Keratinocyte (primary cell): ENCODE results near the gene APLF.

Experiments
- EZH2 ChIP-seq: IDR thresholded peaks from one replicate; pipeline ENCODE4 v1.6.1; 2012; ENCODE audit warnings: inconsistent platforms, mild to moderate bottlenecking, low read length, moderate library complexity
- TF ChIP-seq, protein P1 (sequence below), 3 experiments: IDR thresholded peaks in 1 of 3; conservative IDR thresholded peaks in 1 of 3; optimal IDR thresholded peaks in 1 of 3; 2 replicates in 2 of 3; 3 replicates in 1 of 3; pipeline versions ENCODE3 to v1.5.1; 2011; ENCODE audit warnings: low read length in 3 of 3, mild to moderate bottlenecking in 3 of 3, moderate library complexity in 2 of 3, control low read depth in 1 of 3, inconsistent platforms in 1 of 3; ENCODE audit not compliant: insufficient read depth in 2 of 3; ENCODE audit errors: extremely low read depth in 1 of 3

DNA sequence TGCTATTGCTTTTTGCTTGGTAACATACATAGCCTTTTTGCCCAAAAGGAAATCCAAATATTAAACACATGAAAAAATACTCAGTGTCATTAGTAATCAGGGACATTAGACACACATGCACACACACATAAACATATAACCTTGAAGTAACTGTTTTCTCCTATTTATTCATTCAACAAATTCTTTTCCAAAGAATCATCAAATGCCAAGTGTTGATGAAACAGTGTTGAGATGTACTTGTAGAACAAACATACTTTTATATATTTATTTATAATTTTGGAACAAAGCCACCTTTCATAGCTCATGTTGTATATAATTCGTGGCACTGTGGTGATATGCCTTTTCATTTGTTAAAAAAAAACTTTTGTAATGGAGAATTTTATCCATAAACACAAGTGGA, 81.0 kb downstream of the APLF start:
- TF ChIP-seq, protein P1, sequence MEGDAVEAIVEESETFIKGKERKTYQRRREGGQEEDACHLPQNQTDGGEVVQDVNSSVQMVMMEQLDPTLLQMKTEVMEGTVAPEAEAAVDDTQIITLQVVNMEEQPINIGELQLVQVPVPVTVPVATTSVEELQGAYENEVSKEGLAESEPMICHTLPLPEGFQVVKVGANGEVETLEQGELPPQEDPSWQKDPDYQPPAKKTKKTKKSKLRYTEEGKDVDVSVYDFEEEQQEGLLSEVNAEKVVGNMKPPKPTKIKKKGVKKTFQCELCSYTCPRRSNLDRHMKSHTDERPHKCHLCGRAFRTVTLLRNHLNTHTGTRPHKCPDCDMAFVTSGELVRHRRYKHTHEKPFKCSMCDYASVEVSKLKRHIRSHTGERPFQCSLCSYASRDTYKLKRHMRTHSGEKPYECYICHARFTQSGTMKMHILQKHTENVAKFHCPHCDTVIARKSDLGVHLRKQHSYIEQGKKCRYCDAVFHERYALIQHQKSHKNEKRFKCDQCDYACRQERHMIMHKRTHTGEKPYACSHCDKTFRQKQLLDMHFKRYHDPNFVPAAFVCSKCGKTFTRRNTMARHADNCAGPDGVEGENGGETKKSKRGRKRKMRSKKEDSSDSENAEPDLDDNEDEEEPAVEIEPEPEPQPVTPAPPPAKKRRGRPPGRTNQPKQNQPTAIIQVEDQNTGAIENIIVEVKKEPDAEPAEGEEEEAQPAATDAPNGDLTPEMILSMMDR (optimal IDR thresholded peaks at IDR 0.05 in 1 of 3, IDR thresholded peaks at IDR 0.05 in 1 of 3, conservative IDR thresholded peaks at IDR 0.05 in 1 of 3; ENCODE audit: extremely low read depth in 1 of 3, insufficient read depth in 2 of 3, low read length in 3 of 3) = no peak
- no peak for TF ChIP-seq EZH2
